ENCODE results near the gene CCDC183. TPM values are rescaled to one million over a fixed set of nuclear protein-coding genes. Genes with fewer than 3 reads are reported as not detected.
"Not testable (repeated sequence)": the region's sequence is repeated elsewhere in the genome, so short reads cannot be mapped to it uniquely, and the experiment has no call there.

The CCDC183 gene
- total and polyA plus RNA-seq, 3 experiments from 2014 or later = 0.26 to 0.73 TPM; not detected in 1

DNA sequence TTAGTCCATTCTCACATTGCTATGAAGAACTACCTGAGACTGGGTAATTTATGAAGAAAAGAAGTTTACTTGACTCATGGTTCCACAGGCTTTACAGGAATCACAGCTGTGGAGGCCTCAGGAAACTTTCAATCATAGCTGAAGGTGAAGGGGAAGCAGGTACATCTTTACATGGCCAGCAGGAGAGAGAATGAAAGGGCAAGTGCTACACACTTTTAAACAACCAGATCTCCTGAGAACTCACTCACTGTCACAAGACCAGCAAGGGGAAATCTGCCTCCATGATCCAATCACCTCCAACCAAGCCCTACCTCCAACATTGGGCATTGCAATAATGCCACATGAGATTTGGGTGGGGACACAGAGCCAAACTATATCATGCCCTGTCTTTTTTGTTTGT lies 44.3 kb upstream of the CCDC183 start:
- Mint-ChIP-seq H3K36me3 (peaks cover 0 to 12% (median 0%) of the 10 kb centered on the region in 3 donors), H3K4me1 (no peaks in the 10 kb centered on the region), H3K4me3 (no peak overlapping the region), H3K9me3 (peaks cover 15 to 22% (median 19%) of the 10 kb centered on the region in 5 donors), H3K27me3 (peaks cover 8 to 19% of the 10 kb centered on the region in 2 donors), H3K27ac (no peak overlapping the region)
- H3K4me3 ChIP-seq (ENCODE audit: low read length) = no peak overlapping the region
- no peak for DNase-seq
- CTCF ChIA-PET = interaction anchor here (1.2 kb wide), 1 partner anchor 15 kb away, joined by 3 read pairs; no protein-coding TSS in a partner anchor
- peaks cover 9% of the 10 kb centered on the region for H3K9me3 ChIP-seq (ENCODE audit: low read length)
- H3K36me3 ChIP-seq (ENCODE audit: insufficient read depth, low read length) = no peaks in the 10 kb centered on the region
- no peaks in the 10 kb centered on the region for H3K27me3 ChIP-seq (ENCODE audit: insufficient read depth, low read length, poor library complexity, severe bottlenecking)
- no peak overlapping the region for H3K27ac ChIP-seq (ENCODE audit: low read depth, low read length)
- H3K4me1 ChIP-seq (ENCODE audit: insufficient read depth, low read length) = no peaks in the 10 kb centered on the region
- POLR2A ChIA-PET = no interaction called here

DNA sequence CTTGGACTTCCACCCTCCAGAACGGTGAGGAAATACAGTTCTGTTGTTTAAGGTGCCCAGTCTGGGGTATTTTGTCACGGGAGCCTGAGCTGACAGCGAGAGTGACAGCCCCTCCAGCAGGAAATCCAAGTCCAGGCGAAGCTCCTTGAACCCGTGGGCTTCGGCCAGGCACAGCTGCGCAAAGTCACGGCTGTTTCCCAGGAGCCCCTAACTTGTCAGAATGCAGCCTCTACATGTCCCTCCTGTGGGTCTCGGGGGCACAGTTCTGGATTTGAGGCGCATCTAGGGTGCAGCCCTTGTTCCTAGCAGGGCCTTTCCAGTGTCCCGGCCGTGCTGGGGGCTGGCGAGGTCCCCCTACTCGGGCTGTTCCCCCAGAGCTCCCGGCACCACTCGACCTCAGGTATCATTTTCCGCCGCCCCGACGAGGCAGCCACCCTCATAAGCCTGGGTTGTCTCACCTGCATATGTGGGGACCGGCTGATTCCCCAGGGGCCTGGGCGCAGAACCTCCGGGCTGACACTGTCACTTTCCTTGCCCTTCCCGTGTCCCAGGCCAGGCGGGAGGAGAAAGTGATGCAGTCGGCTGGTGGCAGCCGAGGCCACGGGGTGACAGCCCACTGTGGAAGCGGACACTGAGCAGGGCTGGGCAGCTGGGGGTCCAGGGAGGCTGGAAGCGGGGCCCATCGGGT lies 42.6 kb upstream of the CCDC183 start:
- Histone ChIP-seq H3K9me3 (ENCODE audit: low read length) (peaks cover 9% of the 10 kb centered on the region), H3K27me3 (ENCODE audit: insufficient read depth, low read length, poor library complexity, severe bottlenecking) (no peaks in the 10 kb centered on the region), H3K36me3 (ENCODE audit: insufficient read depth, low read length) (no peaks in the 10 kb centered on the region), H3K4me1 (ENCODE audit: insufficient read depth, low read length) (no peaks in the 10 kb centered on the region), H3K4me3 (ENCODE audit: low read length) (no peak overlapping the region), H3K27ac (ENCODE audit: low read depth, low read length) (no peak overlapping the region)
- H3K36me3 Mint-ChIP-seq = peaks cover 0 to 12% (median 0%) of the 10 kb centered on the region in 3 donors
- H3K4me1 Mint-ChIP-seq = no peaks in the 10 kb centered on the region
- H3K9me3 Mint-ChIP-seq = peaks cover 15 to 22% (median 19%) of the 10 kb centered on the region in 5 donors
- ChIA-PET CTCF (no interaction called here), POLR2A (no interaction called here)
- H3K4me3 Mint-ChIP-seq = no peak overlapping the region
- no peak for DNase-seq
- H3K27ac Mint-ChIP-seq = no peak overlapping the region
- H3K27me3 Mint-ChIP-seq = peaks cover 5 to 14% of the 10 kb centered on the region in 2 donors

DNA sequence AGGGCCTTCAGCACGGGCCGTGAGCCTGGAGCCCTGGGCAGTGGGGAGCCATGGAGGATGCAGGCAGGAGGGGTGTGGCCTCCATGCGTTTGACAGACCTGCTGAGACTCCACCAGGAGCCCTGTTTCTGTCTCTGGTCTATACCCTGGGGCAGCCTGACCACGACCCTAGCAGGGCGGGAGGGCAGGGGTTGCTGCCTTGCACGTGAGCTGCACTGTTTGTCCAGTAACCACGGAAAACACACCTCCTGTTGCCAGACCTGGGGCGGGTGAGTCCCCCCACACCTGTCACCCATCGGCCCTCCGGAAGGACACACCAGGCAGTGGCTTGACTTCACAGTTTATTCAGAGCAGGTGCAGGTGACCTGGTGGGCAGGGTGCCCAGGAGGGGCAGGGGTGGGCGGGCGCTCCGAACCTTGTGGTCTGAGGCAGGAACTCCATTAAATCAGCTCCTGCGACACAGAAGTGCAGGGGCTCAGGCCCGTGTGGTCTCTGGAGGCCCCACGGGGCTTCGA lies 42.0 kb upstream of the CCDC183 start:
- H3K9me3 ChIP-seq (ENCODE audit: low read length) = peaks cover 9% of the 10 kb centered on the region
- Mint-ChIP-seq H3K36me3 (peaks cover 0 to 12% (median 0%) of the 10 kb centered on the region in 3 donors), H3K4me3 (no peak overlapping the region), H3K9me3 (peaks cover 15 to 22% (median 19%) of the 10 kb centered on the region in 5 donors), H3K27ac (no peak overlapping the region), H3K27me3 (peaks cover 5 to 14% of the 10 kb centered on the region in 2 donors), H3K4me1 (no peaks in the 10 kb centered on the region)
- no peaks in the 10 kb centered on the region for H3K27me3 ChIP-seq (ENCODE audit: insufficient read depth, low read length, poor library complexity, severe bottlenecking)
- no peak overlapping the region for H3K4me3 ChIP-seq (ENCODE audit: low read length)
- POLR2A ChIA-PET = no interaction called here
- CTCF ChIA-PET = no interaction called here
- no peaks in the 10 kb centered on the region for H3K4me1 ChIP-seq (ENCODE audit: insufficient read depth, low read length)
- no peaks in the 10 kb centered on the region for H3K36me3 ChIP-seq (ENCODE audit: insufficient read depth, low read length)
- H3K27ac ChIP-seq (ENCODE audit: low read depth, low read length) = no peak overlapping the region
- no peak for DNase-seq

DNA sequence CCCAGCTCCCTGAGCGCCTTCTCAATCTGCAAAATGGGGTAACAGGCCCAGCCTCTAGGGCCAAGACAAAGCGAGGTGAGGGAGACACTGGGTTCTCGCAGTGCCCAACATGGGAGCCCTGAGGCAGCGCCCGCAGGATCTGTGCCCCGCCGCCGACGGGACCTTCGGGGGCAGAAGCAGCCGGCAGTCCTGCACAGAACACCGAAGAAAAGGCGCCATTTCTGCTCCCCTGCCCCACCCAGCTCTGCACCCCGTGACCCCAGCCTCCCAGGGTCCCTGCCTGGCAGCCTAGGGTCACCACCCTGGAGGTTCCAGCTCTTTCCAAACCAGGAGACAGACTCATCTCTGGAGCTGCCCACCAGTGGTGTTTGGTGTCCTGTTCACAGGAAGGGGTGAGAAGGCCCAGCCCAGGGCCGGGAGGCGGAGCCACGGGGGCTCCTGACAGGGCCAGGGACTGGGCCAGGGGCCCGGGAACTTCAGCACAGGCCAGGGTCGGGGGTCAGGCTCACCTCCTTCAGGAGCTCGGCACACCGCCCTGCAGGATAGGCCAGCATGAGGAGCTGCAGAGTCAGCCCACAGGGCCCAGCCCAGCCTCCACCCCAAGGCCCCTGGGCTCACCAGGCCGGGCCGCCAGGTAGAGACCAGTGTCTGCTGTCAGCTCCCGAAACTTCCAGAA lies 41.4 kb upstream of the CCDC183 start:
- Histone ChIP-seq H3K9me3 (ENCODE audit: low read length) (peaks cover 9% of the 10 kb centered on the region), H3K36me3 (ENCODE audit: insufficient read depth, low read length) (no peaks in the 10 kb centered on the region), H3K4me1 (ENCODE audit: insufficient read depth, low read length) (no peaks in the 10 kb centered on the region), H3K4me3 (ENCODE audit: low read length) (no peak overlapping the region), H3K27me3 (ENCODE audit: insufficient read depth, low read length, poor library complexity, severe bottlenecking) (no peaks in the 10 kb centered on the region), H3K27ac (ENCODE audit: low read depth, low read length) (no peak overlapping the region)
- ChIA-PET POLR2A (no interaction called here), CTCF (no interaction called here)
- no peak for DNase-seq
- H3K36me3 Mint-ChIP-seq = peaks cover 0 to 12% (median 0%) of the 10 kb centered on the region in 3 donors
- H3K27ac Mint-ChIP-seq = no peak overlapping the region
- H3K27me3 Mint-ChIP-seq = peaks cover 6 to 18% of the 10 kb centered on the region in 2 donors
- no peaks in the 10 kb centered on the region for H3K4me1 Mint-ChIP-seq
- peaks cover 15 to 22% (median 19%) of the 10 kb centered on the region in 5 donors for H3K9me3 Mint-ChIP-seq
- H3K4me3 Mint-ChIP-seq = no peak overlapping the region

- H3K27ac Mint-ChIP-seq; DNase-seq; H3K27me3 ChIP-seq (ENCODE audit: insufficient read depth, low read length, poor library complexity, severe bottlenecking); H3K4me3 ChIP-seq (ENCODE audit: low read length); POLR2A ChIA-PET; CTCF ChIA-PET; H3K4me1 Mint-ChIP-seq; H3K4me3 Mint-ChIP-seq; H3K36me3 ChIP-seq (ENCODE audit: insufficient read depth, low read length); H3K9me3 ChIP-seq (ENCODE audit: low read length); H3K27ac ChIP-seq (ENCODE audit: low read depth, low read length); H3K4me1 ChIP-seq (ENCODE audit: insufficient read depth, low read length): not testable (repeated sequence)
- peaks cover 0 to 12% (median 0%) of the 10 kb centered on the region in 3 donors for H3K36me3 Mint-ChIP-seq
- peaks cover 15 to 22% (median 18%) of the 10 kb centered on the region in 5 donors for H3K9me3 Mint-ChIP-seq
- H3K27me3 Mint-ChIP-seq = peaks cover 6 to 22% of the 10 kb centered on the region in 2 donors
Observed at GRCh38 chr9:136755302-136756133, 40.6 kb upstream of the CCDC183 start.

GRCh38 chr9:136756134-136756438 lies 40.1 kb upstream of the CCDC183 start:
- CTCF ChIA-PET = no interaction called here
- no peak for DNase-seq
- peaks cover 0 to 12% (median 0%) of the 10 kb centered on the region in 3 donors for H3K36me3 Mint-ChIP-seq
- no peaks in the 10 kb centered on the region for H3K4me1 Mint-ChIP-seq
- Histone ChIP-seq H3K4me1 (ENCODE audit: insufficient read depth, low read length) (no peaks in the 10 kb centered on the region), H3K9me3 (ENCODE audit: low read length) (peaks cover 9% of the 10 kb centered on the region), H3K36me3 (ENCODE audit: insufficient read depth, low read length) (no peaks in the 10 kb centered on the region), H3K27ac (ENCODE audit: low read depth, low read length) (no peak overlapping the region), H3K4me3 (ENCODE audit: low read length) (no peak overlapping the region), H3K27me3 (ENCODE audit: insufficient read depth, low read length, poor library complexity, severe bottlenecking) (no peaks in the 10 kb centered on the region)
- POLR2A ChIA-PET = no interaction called here
- no peak overlapping the region for H3K27ac Mint-ChIP-seq
- no peak overlapping the region for H3K4me3 Mint-ChIP-seq
- H3K27me3 Mint-ChIP-seq = peaks cover 10 to 27% of the 10 kb centered on the region in 2 donors
- H3K9me3 Mint-ChIP-seq = peaks cover 14 to 22% (median 18%) of the 10 kb centered on the region in 5 donors

- CTCF ChIA-PET = no interaction called here
- H3K4me3 ChIP-seq (ENCODE audit: low read length) = no peak overlapping the region
- no peaks in the 10 kb centered on the region for H3K36me3 ChIP-seq (ENCODE audit: insufficient read depth, low read length)
- POLR2A ChIA-PET = no interaction called here
- Mint-ChIP-seq H3K27me3 (peaks cover 7 to 27% of the 10 kb centered on the region in 2 donors), H3K4me3 (no peak overlapping the region), H3K9me3 (peaks cover 10 to 17% (median 11%) of the 10 kb centered on the region in 5 donors), H3K27ac (no peak overlapping the region), H3K36me3 (peaks cover 0 to 10% (median 0%) of the 10 kb centered on the region in 3 donors), H3K4me1 (no peaks in the 10 kb centered on the region)
- H3K27me3 ChIP-seq (ENCODE audit: insufficient read depth, low read length, poor library complexity, severe bottlenecking) = no peaks in the 10 kb centered on the region
- H3K27ac ChIP-seq (ENCODE audit: low read depth, low read length) = no peak overlapping the region
- H3K4me1 ChIP-seq (ENCODE audit: insufficient read depth, low read length) = no peaks in the 10 kb centered on the region
- H3K9me3 ChIP-seq (ENCODE audit: low read length) = peaks cover 4% of the 10 kb centered on the region
- DNase-seq = no peak
Observed at GRCh38 chr9:136756836-136757235, 39.3 kb upstream of the CCDC183 start.
